Measurements from ENCODE around the gene TOLLIP. TPM values are rescaled to one million over a fixed set of nuclear protein-coding genes. Genes with fewer than 3 reads are reported as not detected.

Gene TOLLIP
- total RNA-seq, 4 donors from 2014 or later, result 50.9 to 89.0 (median 54.9) TPM

- DNase-seq (ENCODE audit: low spot score in 2 of 2), result no peak
- Histone ChIP-seq H3K4me3 (no peak overlapping the region), H3K27ac (no peak overlapping the region), H3K9me3 (no peaks in the 10 kb centered on the region), H3K4me1 (peaks cover 0 to 7% (median 0%) of the 10 kb centered on the region in 4 donors), H3K27me3 (no peaks in the 10 kb centered on the region), H3K36me3 (peaks cover 0 to 88% (median 37%) of the 10 kb centered on the region in 3 donors)
- TF ChIP-seq, protein P1, sequence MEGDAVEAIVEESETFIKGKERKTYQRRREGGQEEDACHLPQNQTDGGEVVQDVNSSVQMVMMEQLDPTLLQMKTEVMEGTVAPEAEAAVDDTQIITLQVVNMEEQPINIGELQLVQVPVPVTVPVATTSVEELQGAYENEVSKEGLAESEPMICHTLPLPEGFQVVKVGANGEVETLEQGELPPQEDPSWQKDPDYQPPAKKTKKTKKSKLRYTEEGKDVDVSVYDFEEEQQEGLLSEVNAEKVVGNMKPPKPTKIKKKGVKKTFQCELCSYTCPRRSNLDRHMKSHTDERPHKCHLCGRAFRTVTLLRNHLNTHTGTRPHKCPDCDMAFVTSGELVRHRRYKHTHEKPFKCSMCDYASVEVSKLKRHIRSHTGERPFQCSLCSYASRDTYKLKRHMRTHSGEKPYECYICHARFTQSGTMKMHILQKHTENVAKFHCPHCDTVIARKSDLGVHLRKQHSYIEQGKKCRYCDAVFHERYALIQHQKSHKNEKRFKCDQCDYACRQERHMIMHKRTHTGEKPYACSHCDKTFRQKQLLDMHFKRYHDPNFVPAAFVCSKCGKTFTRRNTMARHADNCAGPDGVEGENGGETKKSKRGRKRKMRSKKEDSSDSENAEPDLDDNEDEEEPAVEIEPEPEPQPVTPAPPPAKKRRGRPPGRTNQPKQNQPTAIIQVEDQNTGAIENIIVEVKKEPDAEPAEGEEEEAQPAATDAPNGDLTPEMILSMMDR (IDR thresholded peaks at IDR 0.05), result no peak
- no peak for TF ChIP-seq EP300 (IDR thresholded peaks at IDR 0.05)
- no peak for TF ChIP-seq POLR2A (IDR thresholded peaks at IDR 0.05)
- WGBS, 2 donors, result 95 to 97% methylated on average over 21 to 22 of the region's 23 CpGs
Observed at GRCh38 chr11:1285316-1285744, 24.1 kb downstream of the TOLLIP start.

DNA sequence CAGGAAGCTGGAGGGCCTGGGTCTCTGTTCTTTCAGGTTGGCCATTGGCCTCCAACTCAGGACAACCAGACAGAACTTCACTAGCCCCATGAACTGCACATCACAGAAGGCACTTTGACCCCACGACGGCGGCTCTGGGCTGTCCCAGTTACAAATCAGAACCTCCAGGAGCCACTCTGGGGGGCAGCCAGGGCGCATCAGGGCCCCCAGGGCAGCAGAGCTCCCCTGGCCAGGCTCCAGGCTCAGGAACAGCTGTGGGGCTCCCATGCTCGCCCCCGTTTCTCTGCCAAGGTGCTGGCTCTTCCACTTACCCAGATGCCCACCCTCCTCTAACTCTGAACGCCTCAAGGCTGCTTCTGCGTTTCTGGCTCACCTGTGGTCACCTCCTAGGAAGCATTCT, 25.5 kb downstream of the TOLLIP start:
- H3K4me1 ChIP-seq, result peaks cover 0 to 7% (median 0%) of the 10 kb centered on the region in 4 donors
- DNase-seq (ENCODE audit: low spot score in 2 of 2), result no peak
- H3K9me3 ChIP-seq, result no peaks in the 10 kb centered on the region
- H3K4me3 ChIP-seq, result no peak overlapping the region
- H3K36me3 ChIP-seq, result peaks cover 0 to 88% (median 24%) of the 10 kb centered on the region in 3 donors
- 86 to 87% methylated on average over 7 to 8 of the region's 8 CpGs for WGBS, 2 donors
- TF ChIP-seq, protein P1 (IDR thresholded peaks at IDR 0.05), result no peak
- no peak for TF ChIP-seq POLR2A (IDR thresholded peaks at IDR 0.05)
- TF ChIP-seq EP300 (IDR thresholded peaks at IDR 0.05), result no peak
- H3K27me3 ChIP-seq, result no peaks in the 10 kb centered on the region
- no peak overlapping the region for H3K27ac ChIP-seq

- no peak overlapping the region for H3K27ac ChIP-seq
- TF ChIP-seq, protein P1 (IDR thresholded peaks at IDR 0.05), result no peak
- TF ChIP-seq EP300 (IDR thresholded peaks at IDR 0.05) (no peak), POLR2A (IDR thresholded peaks at IDR 0.05) (no peak)
- H3K9me3 ChIP-seq, result no peaks in the 10 kb centered on the region
- H3K27me3 ChIP-seq, result no peaks in the 10 kb centered on the region
- H3K36me3 ChIP-seq, result peaks cover 0 to 88% (median 16%) of the 10 kb centered on the region in 3 donors
- 91 to 92% methylated on average over 12 to 18 of the region's 18 CpGs for WGBS, 2 donors
- no peak for DNase-seq (ENCODE audit: low spot score in 2 of 2)
- H3K4me3 ChIP-seq, result no peak overlapping the region
- peaks cover 0 to 7% (median 0%) of the 10 kb centered on the region in 4 donors for H3K4me1 ChIP-seq
Observed at GRCh38 chr11:1283091-1283511, 26.3 kb downstream of the TOLLIP start.

- TF ChIP-seq, protein P1 (IDR thresholded peaks at IDR 0.05), result no peak
- TF ChIP-seq POLR2A (IDR thresholded peaks at IDR 0.05) (no peak), EP300 (IDR thresholded peaks at IDR 0.05) (no peak)
- H3K9me3 ChIP-seq, result no peaks in the 10 kb centered on the region
- H3K4me3 ChIP-seq, result no peak overlapping the region
- peak overlapping the region in 1 of 4 donors; percentile 24 for H3K27ac ChIP-seq
- H3K27me3 ChIP-seq, result no peaks in the 10 kb centered on the region
- H3K36me3 ChIP-seq, result peaks cover 0 to 93% (median 13%) of the 10 kb centered on the region in 3 donors
- no peak for DNase-seq (ENCODE audit: low spot score in 2 of 2)
- peaks cover 0 to 7% (median 0%) of the 10 kb centered on the region in 4 donors for H3K4me1 ChIP-seq
- 33% methylated on average over 3 of the region's 3 CpGs for WGBS, 2 donors
Observed at GRCh38 chr11:1281974-1282365, 27.5 kb downstream of the TOLLIP start.

DNA sequence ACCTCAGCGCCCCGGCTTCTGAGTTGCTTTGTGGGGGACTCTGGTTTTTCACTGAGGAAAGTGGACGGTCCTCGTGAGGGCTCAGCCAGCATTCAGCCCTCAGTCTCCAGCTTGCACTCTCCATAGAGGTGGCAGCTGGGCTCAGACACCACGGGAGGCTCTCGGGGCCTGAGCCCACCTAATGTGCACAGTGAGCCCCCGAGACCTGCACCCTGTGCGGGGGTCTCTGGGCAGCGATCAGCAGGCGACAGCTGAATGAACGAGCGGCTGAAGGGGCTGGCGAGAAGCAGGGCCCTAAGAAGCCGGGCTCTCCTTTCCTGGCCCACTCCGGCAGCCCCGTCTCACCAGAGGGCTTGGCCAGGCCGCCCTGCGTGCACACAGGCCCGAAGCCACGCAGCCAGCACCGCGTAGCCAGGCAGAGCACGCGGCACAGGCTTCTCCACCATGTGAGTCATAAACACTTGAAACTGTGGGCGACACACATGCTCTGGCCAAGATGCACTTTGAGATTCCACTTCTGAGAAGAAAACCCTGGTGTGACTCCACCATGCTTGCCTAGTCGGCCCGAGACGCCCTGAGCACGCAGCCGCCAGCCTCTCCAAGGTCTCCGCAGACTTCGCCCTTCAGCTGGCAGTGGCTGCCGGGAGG, 28.0 kb downstream of the TOLLIP start:
- peak overlapping the region in 1 of 4 donors; percentile 24 for H3K27ac ChIP-seq
- H3K4me1 ChIP-seq, result peaks cover 0 to 7% (median 0%) of the 10 kb centered on the region in 4 donors
- WGBS, 2 donors, result 78 to 85% methylated on average over 22 to 32 of the region's 33 CpGs
- H3K36me3 ChIP-seq, result peaks cover 0 to 93% (median 11%) of the 10 kb centered on the region in 3 donors
- H3K9me3 ChIP-seq, result no peaks in the 10 kb centered on the region
- DNase-seq (ENCODE audit: low spot score in 2 of 2), result no peak
- H3K4me3 ChIP-seq, result no peak overlapping the region
- H3K27me3 ChIP-seq, result no peaks in the 10 kb centered on the region
- TF ChIP-seq, protein P1 (IDR thresholded peaks at IDR 0.05), result no peak
- TF ChIP-seq POLR2A (IDR thresholded peaks at IDR 0.05) (no peak), EP300 (IDR thresholded peaks at IDR 0.05) (no peak)

Data from tibial nerve (tissue), 4 donors.